GM18951 (cell line): Measurements from ENCODE around the gene PCLO.

Experiments
- POLR2A ChIP-seq: IDR thresholded peaks from 4 replicates; pipeline ENCODE4 v1.6.1; 2011; ENCODE audit warnings: mild to moderate bottlenecking; ENCODE audit not compliant: insufficient read length, insufficient read depth; ENCODE audit errors: extremely low read depth
- in situ Hi-C: fragments of 300-500 bp; cut with MboI; formaldehyde crosslinking; loops from one replicate; pipeline ENCODE4 v1.12.0; 2022; ENCODE audit warnings: low sequenced_read_pairs, mixed read lengths, inconsistent platforms; ENCODE audit not compliant: unreplicated experiment

PCLO gene

DNA sequence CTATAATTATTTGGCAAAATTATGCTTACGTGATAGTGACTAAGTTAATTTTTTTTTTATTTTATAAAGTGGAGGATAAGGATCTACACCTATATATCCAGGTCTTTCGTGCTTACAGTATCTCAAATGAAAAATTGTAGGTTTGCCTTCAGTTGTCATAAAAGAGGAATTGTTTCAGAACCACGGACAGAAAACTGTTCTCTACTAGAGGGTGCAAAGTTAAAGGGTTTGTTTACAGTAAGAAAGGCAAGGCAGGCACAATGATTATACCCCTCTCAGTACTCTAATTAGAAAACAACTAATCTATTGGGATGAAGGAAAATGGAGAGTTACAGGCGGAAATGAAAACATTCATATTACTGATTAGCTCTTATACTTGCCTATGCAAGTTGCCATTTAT lies 1.5 kb downstream of the PCLO start:
- in situ Hi-C loops = no loop called here
- TF ChIP-seq POLR2A = no peak

DNA sequence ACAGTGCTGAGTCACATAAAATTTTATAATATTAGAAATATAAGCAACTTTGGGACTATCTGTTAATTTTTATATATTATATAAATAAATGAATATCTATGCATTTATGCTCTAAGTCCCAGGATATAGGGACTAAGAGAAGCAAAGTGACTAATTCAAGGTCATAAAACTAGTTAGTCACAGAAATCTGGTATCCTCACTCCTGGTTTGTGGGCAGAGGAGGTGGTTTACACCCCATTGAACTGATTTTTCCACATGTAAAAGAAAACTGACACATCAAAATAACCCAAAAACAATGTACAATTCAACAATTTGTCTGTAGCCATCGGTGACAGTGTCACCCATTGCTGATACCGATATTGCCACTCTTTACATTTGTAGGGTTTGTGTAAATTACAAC lies 3.0 kb downstream of the PCLO start:
- in situ Hi-C loops = no loop called here
- TF ChIP-seq POLR2A = no peak

DNA sequence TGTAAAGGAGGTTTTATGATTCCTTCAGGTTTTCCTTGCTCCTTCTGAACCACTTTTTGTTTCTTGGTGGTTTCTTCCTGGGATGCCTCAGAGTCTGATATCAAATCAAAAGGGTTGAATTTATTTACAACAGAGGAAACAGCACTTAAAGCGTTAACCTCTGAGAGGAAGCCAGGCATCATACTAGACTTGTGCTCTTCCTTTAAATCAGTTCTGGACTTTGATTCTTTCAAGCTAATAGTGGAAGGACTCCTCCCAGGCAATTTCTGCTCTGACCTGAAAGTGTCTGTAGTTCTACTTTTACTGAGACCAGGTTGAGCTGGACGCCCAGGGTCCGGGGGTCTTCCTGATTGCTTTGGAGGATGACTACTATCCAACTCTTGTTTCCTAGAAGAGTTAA lies 6.7 kb downstream of the PCLO start:
- TF ChIP-seq POLR2A = no peak
- in situ Hi-C loops = no loop called here

DNA sequence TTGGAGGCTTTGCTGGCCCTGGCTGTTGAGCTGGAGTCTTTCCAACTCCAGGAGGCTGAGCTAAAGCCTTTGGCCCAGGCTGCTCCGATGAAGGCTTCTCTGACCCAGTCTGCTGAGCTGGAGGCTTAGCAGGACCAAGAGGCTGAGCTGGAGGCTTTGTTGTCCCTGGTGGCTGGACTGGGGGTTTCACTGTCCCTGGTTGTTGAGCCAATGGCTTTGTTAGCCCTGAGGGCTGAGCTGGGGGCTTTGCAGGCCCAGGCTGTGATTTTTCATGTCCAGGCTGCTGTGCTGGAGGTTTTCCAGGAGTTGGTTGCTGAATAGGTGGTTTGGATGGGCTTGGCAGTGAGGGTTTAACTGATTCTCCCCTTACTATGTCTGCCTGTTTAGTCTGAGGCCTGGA lies 7.3 kb downstream of the PCLO start:
- no peak for TF ChIP-seq POLR2A
- in situ Hi-C loops = no loop called here

DNA sequence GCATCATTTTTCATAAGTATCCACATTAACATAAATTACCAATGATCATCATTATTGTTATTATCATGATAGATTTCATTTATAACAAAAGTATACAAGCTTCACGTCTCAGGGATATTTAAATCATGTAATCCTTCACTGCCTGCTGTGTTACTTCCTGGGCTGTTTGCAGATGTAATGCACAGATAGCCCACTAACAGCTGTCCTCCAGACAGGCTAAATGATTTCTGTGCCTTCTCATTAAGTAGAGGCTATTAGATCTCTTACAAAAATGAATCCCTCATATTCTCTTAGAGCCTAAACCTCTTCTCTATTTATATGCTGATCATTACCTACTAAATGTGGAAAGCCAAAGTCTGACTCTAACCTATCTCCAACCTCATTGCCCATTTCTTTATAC lies 9.3 kb downstream of the PCLO start:
- TF ChIP-seq POLR2A = no peak
- in situ Hi-C loops = no loop called here

DNA sequence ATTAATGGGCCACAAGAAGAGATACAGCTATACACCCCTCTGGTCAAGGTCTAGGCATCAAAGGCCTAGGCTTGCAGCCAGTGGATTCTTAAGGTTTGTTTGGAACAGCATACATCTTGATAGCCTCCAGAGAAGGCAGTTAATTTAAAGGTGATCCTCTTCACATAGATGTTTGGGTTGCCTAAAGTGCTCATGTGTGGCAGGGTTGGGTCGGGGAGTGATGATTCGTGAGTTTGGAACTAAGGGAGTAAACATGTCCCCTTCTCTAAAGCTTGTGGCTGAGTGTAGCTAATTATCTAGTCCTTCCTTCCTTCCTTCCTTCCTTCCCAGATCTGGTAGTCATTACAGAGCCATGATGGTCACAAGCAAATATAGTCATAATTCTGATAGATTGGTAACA lies 12.4 kb downstream of the PCLO start:
- in situ Hi-C loops = no loop called here

DNA sequence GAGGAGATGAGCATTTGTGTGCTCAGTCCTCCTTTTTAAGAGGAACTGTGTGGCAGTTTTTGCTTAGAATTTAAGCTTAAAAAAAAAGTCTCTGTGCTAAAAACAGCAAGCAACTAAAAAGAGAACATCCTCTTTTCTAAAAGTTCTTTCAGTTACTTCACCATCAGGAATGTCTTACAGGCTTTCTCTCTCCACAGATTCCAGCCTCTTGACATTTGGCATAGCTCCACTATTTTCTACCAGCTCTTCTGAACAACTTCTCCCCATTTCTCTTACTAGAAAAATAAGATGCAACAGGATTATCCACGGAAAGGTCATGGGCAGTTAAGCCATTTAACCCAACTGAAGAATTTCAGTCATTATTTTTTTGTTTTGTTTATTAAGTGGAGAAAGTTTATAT lies 13.2 kb downstream of the PCLO start:
- TF ChIP-seq POLR2A = no peak
- in situ Hi-C loops = no loop called here

More for the DNA sequence above, 12.4 kb downstream of the PCLO start:
- TF ChIP-seq POLR2A = no peak

DNA sequence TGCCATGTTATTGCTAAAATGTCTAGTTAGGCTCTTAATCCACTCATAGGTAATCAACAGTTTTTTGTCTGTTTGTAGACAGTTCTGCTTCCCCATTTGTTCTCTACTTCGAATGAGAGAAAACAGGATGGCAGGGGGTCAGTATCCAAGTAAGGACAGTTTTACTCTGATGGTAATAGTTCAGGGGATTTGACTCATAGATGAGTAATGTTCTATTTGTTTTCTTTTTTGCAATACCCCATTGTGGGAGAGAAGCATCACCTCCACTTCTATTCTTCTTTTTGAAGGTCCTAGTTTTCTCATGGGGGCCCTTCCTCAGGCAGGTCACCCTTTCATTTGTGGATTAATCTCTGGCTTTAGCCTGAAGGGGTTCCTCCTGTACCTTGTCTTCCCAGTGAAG lies 13.9 kb downstream of the PCLO start:
- TF ChIP-seq POLR2A = no peak
- in situ Hi-C loops = no loop called here

DNA sequence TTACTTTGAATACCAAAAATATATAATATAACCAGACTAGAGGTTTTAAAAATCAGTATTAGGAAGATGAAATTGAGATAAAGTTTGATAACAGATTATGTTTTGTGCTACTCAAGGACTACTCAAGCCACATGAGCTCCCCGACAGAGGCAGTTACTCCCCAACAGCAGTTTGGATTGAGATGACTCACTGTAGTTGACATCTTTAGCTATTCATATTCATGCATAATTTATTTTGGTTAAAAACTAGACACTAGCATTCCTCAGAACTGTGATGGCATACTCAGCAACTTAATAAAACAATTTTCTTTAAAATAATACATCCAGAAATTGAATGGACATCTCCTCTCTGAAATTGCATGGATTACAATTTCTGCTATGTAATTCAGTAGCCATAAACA lies 19.6 kb downstream of the PCLO start:
- in situ Hi-C loops = no loop called here
- TF ChIP-seq POLR2A = no peak

DNA sequence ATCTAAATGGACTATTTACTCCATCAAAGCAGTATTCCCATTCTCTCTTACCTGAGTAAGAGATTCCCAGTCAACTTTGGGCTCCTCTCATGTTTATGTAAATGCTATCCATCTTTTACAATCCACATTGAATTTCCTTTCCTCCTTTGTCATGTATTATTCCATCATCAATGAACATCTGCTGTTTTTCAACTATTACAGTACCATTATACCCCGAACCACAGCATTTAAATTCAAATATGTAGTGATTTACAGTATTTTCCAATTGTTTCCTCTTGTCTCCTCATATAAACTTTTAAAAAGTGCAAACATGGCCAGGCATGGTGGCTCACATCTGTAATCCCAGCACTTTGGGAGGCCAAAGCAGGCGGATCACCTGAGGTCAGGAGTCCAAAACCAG lies 20.3 kb downstream of the PCLO start:
- in situ Hi-C loops = no loop called here
- TF ChIP-seq POLR2A = no peak

DNA sequence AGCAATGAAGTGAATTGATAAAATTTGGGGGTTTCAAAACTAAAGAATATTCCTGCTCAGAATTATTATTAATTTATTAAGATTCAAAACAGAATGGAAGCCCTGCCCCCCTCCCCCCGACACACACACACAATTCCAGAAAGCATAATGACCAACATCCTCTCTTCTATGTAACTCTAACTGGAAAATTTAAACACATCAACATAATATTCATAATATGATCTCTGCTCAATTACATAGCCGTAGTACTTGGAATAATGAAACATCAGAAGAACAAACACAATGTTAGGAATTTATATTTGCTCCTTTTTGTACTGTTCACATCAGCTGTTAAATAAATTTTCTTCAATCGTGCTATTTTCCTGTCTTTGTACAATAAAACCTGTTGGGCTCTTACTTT lies 20.8 kb downstream of the PCLO start:
- in situ Hi-C loops = no loop called here

DNA sequence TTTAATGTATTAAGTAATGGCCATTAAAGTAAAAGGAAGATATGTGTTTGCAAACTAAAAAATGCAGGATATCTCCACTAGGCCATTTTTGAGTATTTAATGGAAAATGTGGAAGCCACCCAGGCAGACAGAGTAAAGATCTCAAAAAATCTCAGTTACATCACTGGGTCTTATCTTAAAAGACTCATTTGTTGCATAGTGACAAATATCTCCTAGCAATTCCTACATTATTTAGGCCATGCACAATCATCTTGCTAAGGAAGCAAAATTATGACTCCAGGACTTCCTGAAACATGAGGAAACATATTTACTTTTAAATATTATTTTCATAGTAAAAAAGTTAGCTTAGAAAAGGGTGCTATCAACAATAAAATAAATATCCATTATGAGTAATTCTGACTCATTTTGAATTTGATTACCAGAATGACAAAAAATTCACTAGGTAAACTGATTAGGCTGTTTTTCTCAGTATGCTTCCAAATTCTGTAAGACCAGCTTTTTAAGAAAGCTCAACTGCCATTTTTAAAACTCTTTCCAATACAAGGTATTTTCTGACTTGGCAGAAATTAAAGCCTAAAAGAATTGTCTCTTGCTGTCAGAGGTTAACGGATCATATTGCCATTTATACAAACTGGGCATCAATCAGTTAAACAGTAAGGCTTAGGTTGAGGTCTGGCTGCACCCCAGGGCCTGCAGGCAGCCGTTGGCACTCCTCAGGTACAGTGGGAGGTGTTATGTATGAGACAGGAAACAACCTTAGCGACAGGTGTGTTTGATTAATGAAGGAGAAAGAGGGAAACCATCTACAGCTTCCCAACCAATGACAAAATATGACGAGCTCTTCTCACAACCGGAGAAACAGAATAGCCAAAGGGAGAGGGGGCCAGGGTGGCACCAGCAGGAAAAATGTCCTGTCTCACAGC lies 31.8 kb downstream of the PCLO start:
- no peak for TF ChIP-seq POLR2A
- in situ Hi-C loops = no loop called here

More for the DNA sequence above, 20.8 kb downstream of the PCLO start:
- TF ChIP-seq POLR2A = no peak

DNA sequence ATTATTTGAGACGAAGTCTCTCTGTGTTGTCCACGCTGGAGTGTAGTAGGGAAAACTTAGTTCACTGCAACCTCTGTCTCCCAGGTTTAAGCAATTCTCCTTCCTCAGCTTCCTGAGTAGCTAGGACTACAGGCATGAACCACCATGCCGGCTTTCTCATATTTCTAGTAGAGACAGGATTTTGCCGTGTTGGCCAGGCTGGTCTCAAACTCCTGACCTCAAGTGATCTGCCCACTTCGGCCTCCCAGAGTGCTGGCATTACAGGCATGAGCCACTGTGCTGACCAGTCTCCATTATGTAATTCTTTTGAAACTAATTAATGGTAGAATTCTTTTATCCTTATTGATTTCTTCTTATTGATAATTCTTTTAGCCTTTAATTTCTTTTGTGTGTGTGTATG lies 32.5 kb downstream of the PCLO start:
- no peak for TF ChIP-seq POLR2A
- in situ Hi-C loops = no loop called here

DNA sequence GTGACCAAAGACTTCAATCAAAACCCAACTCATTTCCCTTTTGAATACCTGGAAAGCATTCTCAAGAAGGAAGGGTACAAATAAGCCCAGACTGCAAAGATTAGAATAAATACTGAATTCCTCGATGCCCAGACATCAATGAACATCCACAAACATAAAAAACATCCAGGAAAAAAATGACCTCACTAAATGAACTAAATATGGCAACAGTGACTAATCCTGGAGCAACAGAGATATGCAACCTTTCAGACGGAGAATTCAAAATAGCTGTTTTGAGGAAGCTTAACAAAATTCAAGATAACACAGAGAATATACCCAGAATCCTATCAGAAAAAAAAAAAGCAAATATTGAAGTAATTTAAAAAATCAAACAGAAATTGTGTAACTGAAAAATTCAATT lies 43.2 kb downstream of the PCLO start:
- in situ Hi-C loops = no loop called here
- TF ChIP-seq POLR2A = no peak
